SIG-M5 treated with dmso at 0.1 percent for 504 hours (cell line): ENCODE data around the gene EPAS1.

Source experiments
- DNase-seq: peaks from one replicate; lab custom pipeline; 2025; ENCODE audit not compliant: unreplicated experiment; lab: John Stamatoyannopoulos, UW

The EPAS1 gene

DNA sequence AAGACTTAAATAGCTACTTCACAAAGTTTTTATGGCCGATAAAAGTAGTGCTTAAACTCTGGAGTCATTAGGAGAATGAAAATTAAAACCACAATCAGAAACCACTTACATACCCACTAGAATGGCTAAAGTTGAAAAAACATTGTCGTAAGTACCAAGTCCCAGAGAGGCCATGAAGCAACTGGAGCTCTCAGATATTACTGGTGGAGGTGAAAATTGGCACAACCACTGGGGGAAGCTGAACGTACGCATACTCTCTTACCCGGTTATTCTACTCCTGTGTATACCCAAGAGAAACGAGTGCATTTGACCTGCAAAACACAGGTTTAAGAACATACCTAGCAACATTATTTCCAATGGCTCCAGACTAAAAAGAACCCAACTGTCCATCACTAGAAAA is 105.7 kb downstream of the EPAS1 start:
- no peak for DNase-seq

DNA sequence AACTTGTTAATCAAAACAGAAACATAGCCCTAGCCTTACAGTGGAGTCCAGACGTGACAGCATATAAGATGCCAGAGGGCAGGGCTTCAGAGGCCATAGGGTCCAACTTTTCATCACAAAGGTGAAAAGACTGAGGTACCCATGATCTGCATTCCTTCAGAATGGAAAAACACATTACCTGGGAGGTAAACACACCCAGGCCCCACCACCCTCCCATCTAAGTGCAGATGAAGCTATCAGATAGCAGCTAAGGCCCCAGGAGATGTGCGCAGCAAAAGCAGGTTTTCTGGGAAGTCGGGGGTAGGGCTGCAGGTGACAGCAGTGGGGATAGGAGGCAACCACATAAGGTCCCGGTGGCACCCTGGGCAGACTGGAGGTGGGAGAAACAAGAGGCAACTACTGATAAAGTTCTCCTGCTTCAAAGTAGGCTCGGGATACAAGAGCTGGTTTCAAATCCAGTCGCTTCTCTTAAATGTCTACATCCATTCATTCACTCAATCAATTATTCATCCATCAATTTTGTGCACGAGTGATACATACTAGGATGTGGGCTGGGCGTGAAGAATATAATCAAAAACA is 107.1 kb downstream of the EPAS1 start:
- DNase-seq: no peak

DNA sequence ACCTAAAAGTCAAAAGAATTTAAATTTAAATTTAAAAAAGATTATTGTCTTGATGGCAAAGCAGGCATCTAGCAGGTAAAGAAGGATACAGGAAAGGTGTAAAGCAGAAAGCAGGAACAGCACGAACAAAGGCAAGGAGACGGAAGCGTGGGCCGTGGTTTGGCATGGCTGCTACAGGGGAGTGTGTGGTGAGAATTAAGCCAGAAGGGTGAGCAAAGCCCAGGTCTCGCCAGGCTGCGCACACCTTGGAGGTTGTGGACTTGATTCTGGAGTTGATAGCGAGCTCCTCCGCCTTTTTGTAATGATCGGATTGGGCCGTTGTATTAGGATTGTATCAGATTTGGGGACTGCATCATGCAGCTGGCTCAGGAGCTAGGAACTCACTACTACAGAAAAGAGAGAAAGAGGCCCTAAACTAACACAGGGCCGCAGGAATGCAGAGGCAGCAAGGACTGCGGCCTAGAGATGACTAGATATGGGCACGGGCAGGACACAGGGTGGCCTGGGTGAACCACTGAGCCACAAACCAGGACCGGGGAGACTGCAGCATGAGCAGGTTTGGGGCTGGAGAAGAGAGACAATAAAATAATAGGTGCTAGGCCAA is 110.7 kb downstream of the EPAS1 start:
- no peak for DNase-seq

DNA sequence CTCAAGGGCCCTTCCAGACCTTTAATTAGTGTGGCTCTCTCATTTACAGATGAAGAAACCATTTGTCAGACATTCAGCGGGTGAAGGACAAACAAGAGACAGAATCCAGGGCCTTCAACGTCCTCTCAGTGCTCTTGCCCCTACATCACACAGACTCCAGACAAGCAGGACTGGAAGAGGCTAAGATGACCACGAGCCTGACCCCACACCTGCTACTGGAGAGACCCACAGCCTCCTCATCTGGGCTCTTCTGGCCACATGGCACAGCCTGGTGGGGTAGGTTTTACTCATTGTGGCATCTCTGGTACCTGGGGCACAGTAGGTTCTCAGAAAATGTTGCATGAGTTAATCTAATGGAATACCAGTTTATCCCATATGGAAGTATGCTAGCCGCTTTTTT is 112.5 kb downstream of the EPAS1 start:
- no peak for DNase-seq

DNA sequence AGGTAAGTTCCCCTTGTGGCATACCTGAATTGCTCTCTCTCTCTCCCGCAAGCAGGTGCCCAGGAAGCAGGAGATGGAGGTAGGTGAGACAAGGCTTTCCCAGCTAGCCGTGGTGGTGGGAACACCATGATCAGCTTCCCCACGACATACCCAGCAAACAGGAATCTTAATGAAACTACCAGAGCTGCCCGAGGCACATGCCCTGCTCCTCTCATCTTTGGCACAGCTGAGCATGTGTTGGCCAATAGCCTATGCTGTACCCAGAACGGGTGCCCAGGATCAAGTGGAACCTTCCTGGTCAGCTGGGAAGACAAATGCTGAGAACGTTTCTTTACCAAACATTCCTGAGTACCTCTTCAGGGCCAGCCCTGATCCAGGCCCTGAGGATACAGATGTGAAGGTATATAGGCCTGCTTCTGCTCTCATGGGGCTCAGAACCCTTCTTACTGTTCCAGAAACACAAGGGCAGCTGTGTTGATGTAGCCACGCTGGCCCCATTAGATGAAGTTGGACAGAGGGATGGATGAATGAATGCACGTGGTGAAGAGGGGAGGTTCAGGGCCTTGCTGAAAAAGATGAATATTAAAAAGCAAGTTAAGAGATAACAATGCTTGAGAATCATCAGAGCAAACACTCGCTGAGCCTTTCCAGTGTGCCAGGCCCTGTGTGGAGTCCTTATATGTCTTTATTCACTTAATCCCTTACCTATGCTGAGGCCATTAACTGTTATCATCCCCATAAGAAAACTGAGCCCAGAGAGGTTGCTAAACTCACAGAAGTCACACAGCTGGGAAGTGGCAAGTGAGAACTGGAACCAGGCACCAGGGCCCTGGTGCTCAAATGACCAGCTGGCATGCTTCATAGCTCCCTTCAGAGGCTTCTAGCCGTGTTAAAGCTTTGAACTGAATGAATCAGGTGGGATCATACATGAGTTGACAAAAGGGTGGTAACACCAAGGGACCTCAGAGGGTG is 113.4 kb downstream of the EPAS1 start:
- no peak for DNase-seq

DNA sequence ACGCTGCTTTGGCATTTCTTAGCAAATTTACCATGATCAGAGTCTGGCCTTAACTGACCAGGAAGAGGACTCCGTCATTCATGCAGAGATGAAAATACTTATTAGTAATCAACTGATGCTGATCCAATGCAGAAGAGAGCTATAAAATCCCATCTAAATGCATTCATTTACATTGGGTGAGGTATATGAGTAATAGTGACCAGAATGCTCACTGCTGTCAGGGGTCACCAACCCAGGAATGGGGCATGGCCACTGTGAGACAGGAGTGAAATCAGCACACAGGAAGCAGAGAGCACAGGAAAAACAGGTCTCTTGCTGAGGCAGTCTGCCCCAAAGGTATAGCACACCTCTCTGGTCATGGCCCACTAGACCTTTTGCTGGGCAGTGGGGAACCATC is 114.0 kb downstream of the EPAS1 start:
- peak; percentile 26 for DNase-seq

DNA sequence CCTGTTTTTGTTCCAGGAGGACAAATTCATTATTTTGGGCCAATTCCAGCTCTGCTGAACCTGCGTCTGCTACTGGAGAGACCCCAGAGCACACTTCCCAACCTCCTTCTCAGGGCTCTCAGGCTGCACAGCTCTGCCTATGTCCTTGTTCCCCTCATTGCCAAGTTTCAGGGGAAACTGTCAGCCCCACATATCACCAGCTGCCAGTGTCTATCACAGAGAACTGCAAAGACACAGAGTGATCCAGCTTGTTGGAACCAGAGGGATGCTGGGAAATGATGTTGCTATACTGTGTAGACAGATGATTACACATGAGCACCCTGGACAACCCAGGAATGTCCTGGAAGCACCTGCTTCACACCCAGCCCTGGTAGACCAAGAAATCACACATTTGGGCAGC is 114.8 kb downstream of the EPAS1 start:
- DNase-seq: no peak

DNA sequence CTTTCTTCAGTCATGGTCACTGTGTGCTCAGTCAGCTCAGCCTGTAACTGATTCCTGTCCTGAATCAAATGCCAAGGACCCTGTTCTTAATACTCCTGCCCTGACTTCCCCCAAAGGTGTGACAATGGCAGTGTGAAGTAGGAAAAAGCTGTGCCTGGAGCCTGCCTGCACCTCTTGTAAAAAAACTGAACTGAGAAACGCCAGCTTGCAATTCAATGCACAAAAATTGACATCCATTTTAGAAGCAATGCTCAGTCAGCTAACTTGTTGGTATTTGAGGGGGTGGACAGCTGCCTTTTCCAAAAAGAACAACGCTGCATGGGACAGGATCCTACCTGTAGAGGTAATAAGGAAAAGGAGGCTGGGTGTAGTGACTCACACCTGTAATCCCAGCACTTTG is 115.9 kb downstream of the EPAS1 start:
- DNase-seq: no peak

DNA sequence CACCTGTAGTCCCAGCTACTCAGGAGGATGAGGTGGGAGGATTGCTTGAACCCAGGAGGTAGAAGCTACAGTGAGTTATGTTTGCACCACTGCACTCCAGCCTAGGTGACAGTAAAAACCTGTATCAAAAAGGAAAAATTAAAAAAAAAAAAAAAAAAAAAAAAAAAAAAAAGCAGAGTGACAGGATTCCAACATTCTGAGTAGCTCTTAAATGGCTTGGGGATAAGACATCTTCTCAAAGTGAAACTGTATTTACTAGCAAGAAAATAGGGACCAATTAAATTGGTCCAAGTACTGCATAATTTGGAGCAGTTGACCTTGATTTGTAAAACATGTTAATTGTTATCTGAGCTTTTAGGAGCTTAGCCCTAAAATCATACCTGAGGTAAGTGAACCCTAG is 116.4 kb downstream of the EPAS1 start:
- no peak for DNase-seq

DNA sequence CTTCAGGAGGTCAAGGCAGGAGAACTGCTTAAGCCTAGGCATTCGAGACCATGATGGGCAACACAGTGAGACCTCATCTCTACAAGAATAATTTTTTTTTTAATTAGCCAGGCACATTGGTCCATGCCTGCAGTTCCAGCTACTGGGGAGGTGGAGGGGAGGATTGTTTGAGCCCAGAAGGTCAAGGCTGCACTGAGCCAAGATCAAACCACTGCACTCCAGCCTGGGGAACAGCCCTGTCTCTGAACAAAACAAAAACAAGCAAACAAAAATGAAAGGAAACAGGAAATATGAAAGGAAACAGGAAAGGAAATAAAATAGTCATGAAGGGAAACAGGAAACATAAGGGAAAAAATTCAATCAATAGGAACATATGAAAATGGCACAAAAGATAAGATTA is 117.5 kb downstream of the EPAS1 start:
- DNase-seq: no peak

DNA sequence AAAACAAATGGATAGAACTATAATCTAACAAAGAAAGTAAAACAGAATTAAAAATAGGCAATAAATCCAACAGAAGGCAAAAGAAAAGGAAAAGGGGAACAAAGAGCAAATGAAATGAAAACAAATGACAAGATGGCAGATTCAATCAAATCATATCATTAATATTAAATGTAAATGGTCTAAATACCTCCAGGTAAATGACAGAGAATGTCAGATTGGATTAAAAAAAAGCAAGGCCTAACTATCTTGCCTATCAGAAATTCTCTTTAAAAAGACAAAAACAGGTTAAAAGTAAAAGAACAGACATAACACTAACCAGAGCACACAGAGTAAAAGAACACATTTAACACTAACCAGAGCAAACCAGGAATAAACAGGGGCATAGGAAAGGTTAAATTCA is 119.1 kb downstream of the EPAS1 start:
- no peak for DNase-seq

DNA sequence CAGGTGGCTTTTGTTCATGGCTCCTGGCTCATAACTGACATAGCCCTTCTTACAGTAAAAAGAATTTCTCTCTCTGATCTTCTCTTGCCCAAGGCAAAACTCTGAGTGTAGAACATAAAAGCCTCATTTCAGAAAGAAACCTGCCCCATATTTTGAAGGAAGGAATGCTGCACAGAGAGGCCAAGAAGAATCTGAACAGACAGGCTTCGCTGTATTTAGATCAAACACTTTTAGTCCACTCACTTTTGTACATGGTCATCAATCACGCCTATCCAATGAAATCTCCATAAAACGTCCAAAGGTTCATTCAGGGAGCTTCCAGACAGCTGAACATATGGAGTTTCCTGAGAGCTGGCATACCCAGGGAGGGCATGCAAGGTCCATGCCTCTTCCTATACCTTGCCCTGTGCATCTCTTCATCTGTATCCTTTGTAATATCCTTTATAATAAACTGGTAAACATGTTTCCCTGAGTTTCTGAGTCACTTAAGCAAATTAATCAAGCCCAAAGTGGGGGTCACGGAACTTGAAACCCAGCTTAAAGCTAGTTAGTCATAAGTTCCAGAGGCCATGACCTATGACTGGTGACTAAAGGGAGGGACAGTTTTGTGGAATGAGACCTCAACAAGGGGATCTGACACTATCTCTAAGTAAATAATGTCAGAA is 119.7 kb downstream of the EPAS1 start:
- no peak for DNase-seq

DNA sequence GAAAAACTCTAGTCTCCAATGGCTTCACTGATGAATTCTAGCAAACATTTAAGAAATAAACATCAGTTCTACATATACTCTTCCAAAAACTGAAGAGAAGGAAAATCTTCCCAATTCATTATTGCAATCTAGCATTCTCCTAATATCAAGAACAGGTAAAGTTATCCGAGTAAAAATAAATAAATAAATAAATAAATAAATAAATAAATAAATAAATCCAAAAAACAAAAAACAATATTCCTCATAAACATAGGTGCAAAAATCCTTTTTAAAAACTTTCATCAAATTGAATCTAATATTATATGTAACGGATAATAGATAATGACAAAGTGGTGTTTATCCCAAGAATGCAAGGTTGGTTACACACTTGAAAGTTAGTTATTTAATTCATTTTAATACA is 123.7 kb downstream of the EPAS1 start:
- no peak for DNase-seq

DNA sequence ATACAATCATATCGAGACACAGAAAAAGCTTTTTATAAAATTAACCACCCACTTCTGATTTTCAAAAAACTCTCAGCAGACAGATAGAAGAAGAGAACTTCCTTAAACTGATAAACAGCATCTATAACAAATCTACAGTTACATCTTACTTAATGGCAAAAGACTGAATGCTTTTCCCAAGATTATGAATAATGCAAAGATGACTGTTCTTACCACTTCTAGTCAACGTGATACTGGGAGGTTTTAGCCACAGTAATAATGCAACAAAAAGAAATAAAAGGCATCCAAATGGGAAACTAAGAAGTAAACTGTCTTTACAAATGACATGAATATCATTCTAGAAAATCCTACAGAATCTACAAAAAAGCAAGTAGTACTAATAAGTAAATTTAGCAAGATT is 124.2 kb downstream of the EPAS1 start:
- no peak for DNase-seq

DNA sequence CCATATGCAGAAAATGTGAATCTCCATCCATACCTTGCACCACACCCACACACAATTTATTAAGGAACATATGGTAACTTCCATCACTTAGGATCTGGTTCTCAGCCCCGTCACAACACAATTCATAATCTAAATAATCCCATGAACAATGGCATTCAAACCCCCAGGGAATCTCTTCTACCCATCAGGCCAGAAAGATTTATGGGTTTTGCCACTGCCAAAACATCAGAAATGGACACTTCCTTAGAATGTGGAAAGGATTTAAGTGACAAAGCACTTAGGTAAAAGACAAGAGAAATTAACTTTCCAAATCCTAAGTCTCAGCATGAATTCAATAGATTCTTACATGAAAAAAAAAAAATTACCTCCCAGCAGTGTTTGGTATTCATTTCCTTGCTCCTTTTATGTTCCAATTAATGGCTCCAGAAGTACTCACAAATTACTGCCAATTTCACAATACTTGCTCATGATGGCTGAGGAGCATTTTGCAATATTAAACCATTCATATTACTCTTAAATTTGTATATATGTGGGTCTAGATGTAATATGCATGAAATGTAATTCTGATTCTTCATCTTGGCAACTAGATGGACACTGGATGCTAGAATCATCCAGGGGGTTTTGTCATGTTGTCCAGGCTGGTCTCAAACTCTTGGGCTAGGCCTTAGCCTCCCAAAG is 125.6 kb downstream of the EPAS1 start:
- DNase-seq: no peak

DNA sequence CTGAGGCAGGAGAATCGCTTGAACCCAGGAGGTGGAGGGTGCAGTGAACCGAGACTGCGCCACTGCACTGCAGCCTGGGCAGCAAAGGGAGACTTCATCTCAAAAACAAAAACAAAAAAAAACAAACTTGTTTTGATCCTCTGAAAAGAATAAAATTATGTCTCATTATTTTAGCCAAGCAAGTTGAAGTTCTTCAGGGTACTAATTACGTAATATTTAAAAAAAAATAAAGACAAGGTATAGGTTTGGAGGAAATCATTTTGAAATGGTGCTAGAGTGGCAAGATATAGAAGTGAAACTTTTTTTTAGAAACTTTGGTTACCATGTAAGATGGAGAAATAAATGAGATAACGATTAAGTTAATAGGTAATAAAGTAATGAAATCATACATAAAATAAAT is 127.7 kb downstream of the EPAS1 start:
- no peak for DNase-seq

DNA sequence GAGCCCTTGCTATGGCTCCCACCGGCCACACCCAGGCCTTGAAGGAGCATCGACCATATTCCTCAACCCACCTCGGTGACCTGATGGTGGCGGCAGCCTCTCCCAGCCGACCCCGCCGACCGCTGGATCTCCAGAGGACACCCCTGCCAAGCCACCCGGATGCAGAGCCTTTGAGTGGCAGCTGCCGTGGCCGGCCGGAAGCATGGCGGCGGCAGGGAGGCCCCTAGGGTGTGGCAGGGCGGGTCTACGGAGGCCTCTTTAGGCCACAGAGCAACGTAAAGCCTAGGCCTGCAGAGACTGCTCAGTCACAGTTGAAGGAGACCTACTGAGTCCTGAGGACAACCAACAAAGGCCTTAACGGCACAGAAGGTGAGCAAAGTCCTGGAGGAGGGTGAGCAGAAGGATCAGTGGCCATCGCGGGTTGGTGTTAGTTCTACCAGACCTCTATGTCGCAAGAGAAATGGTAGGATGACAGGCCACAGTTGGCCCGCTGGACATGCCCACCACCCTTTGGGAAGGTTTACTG is 131.8 kb downstream of the EPAS1 start:
- no peak for DNase-seq

DNA sequence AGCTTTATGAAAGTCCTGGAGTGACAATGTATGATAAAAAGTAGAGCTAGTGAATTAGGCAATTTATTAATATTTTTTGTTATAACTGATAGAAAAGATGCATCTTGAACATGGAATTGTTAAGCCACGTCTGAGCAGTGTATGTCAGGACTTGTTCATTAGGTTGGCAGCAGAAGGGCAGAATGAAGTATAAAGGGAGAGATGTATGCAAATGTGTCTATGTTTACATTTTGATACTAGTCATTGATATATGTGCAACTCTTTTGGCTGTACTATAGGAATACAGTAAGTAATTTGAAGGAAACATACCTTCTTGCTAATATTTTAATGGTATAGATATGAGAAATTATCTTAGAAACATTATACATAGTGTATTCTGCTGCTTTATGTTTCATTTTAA is 133.2 kb downstream of the EPAS1 start:
- no peak for DNase-seq

DNA sequence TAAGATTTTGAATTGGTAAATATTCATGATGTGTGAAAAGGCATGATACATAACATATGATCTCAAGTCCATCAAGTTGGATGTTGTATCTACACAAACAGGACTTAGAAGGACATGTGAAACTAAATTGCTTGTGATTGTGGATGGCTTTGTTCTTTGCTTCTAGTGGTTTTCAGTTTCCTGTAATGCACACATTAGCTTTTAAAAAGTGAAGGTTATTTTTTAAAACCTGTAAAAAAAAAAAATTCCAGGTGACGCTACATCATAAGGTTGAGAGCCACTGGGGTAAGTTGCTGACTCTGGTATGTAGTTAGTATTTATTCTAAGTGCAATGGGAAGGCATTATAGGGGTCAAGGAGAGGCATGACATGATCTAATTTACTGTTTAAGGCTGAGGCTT is 133.8 kb downstream of the EPAS1 start:
- no peak for DNase-seq

DNA sequence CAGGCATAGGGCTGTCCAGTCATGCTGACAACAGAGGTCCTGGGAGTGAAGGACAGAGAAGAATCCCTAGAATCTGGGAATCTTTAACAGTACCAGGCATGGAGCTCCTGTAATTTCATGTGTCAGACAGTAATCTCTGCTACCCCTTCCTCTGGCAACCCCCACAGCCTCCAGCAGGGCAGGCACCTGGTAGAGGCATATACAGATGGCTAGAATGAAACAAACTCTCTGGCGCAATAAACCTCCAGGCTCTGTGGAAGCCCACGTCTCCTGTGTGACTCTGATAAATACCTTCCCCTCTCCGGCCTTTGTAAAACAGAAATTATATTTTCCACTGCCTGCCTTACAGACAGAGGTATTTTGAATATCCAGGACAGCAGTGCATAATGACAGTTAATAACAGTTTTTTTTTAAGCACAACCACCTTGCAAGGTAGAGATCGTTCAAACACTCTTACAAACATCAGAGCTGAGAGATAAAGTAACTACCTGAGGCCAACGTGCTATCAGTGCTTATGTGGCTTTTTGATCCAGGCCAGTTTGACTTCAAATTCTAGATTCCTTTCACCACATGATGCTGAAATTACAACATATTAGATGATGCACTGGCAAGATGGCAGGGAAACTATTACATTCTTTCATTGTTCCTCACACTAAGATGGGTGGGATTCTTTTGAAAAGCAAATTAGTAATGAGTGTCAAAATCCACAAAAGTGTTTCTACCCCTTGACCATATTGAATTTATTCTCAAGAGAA is 134.5 kb downstream of the EPAS1 start:
- no peak for DNase-seq
